Activated CD4-positive, alpha-beta memory T cell treated with anti-CD3 and anti-CD28 coated beads for 36 hours (primary cell): Measurements from ENCODE around the gene SUN2. TPM values are rescaled to one million over a fixed set of nuclear protein-coding genes. Genes with fewer than 3 reads are reported as not detected.
"Not testable (repeated sequence)": the region's sequence is repeated elsewhere in the genome, so short reads cannot be mapped to it uniquely, and the experiment has no call there.

Source experiments
- CTCF ChIA-PET: fragments of 350-600 bp; sonication (Branson Sonifier 250); formaldehyde crosslinking; loops from one replicate; lab custom pipeline; 2021; ENCODE audit warnings: antibody characterized with exemption, inconsistent platforms; lab: Charles Lee
- POLR2A ChIA-PET: fragments of 350-600 bp; sonication (Branson Sonifier 250); formaldehyde crosslinking; loops from one replicate; lab custom pipeline; 2021; ENCODE audit warnings: antibody characterized with exemption; lab: Charles Lee
- DNase-seq: peaks from one replicate; pipeline ENCODE4 v3.0.0-alpha.2; 2020
- H3K27ac Mint-ChIP-seq: one replicate; pipeline ENCODE4 v1.8.0; 2021; ENCODE audit warnings: mixed read lengths
- H3K27me3 Mint-ChIP-seq: one replicate; pipeline ENCODE4 v1.8.0; 2021; ENCODE audit warnings: mixed read lengths
- H3K36me3 Mint-ChIP-seq: one replicate; pipeline ENCODE4 v1.8.0; 2021; ENCODE audit warnings: mixed read lengths
- H3K4me1 Mint-ChIP-seq: one replicate; pipeline ENCODE4 v1.8.0; 2021; ENCODE audit warnings: low read depth, mixed read lengths
- H3K4me3 Mint-ChIP-seq: one replicate; pipeline ENCODE4 v1.8.0; 2021; ENCODE audit warnings: mild to moderate bottlenecking, mixed read lengths
- H3K9me3 Mint-ChIP-seq: one replicate; pipeline ENCODE4 v1.8.0; 2021; ENCODE audit warnings: mixed read lengths
- intact Hi-C: fragments of 100-400 bp; cut with micrococcal nuclease; formaldehyde crosslinking; loops from one replicate; pipeline ENCODE4 v1.15.1; 2023
- total RNA-seq, 2 experiments: library from RNA; stranded (reverse); gene quantifications; one replicate each; pipeline ENCODE4 v1.2.3, GENCODE V29; 2021

SUN2 gene, protein sequence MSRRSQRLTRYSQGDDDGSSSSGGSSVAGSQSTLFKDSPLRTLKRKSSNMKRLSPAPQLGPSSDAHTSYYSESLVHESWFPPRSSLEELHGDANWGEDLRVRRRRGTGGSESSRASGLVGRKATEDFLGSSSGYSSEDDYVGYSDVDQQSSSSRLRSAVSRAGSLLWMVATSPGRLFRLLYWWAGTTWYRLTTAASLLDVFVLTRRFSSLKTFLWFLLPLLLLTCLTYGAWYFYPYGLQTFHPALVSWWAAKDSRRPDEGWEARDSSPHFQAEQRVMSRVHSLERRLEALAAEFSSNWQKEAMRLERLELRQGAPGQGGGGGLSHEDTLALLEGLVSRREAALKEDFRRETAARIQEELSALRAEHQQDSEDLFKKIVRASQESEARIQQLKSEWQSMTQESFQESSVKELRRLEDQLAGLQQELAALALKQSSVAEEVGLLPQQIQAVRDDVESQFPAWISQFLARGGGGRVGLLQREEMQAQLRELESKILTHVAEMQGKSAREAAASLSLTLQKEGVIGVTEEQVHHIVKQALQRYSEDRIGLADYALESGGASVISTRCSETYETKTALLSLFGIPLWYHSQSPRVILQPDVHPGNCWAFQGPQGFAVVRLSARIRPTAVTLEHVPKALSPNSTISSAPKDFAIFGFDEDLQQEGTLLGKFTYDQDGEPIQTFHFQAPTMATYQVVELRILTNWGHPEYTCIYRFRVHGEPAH
- 100 to 1,000 TPM; 159 to 168 TPM for total RNA-seq

- H3K27me3 Mint-ChIP-seq, result no peaks in the 10 kb centered on the region
- peak; percentile 95 for DNase-seq
- H3K4me3 Mint-ChIP-seq, result peak within 1 kb of the TSS; percentile 88
- peak within 1 kb of the TSS; percentile 93 for H3K27ac Mint-ChIP-seq
- peaks cover 55% of the 10 kb centered on the region for H3K4me1 Mint-ChIP-seq
- peaks cover 34% of the 10 kb centered on the region for H3K36me3 Mint-ChIP-seq
- ChIA-PET CTCF (interaction anchor here (0.7 to 5.0 kb wide), 8 partner anchors 9 to 114 kb away, joined by 3 to 51 read pairs (median 3); partner anchors contain the start of genes NPTXR and TOMM22), POLR2A (interaction anchor here (0.8 to 1.4 kb wide), 7 partner anchors 13 to 561 kb away, joined by 3 to 5 read pairs (median 3); partner anchors contain the start of genes JOSD1 and NPTXR)
- no peaks in the 10 kb centered on the region for H3K9me3 Mint-ChIP-seq
- intact Hi-C loops, result loop anchor here (2.0 to 10.0 kb wide), 9 partner anchors 19 to 779 kb away; partner anchors contain the start of genes APOBEC3B, APOBEC3H, CBX6 and DDX17
Measured at GRCh38 chr22:38755911-38756532, at the start of gene SUN2. Gene SUN2 (minus strand): TSS chr22:38755998. CDS start chr22:38752628, 3,370 bp downstream.

DNA sequence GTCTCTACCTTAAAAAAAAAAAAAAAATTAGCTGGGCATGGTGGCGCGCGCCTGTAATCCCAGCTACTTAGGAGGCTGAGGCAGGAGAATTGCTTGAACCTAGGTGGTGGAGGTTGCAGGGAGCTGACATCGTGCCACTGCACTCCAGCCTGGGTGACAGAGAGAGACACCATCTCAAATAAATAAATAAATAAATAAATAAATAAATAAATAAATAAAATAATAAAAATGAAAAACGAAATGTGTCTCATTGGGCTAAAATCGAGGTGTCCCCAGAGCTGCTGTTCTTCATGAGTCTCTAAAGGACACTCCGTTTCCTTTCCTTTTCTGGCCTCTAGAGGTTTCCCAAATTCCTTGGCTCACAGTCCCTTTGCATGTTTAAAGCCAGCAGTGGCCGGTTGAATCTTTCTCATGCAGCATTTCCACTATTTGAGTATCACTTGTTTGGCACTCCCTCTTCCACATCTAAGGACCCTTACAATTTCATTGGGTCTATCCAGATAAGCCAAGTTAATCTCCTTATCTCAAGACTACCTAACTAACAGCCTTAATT lies 49.3 kb upstream of the SUN2 start:
- H3K4me3 Mint-ChIP-seq, H3K27ac Mint-ChIP-seq, CTCF ChIA-PET, intact Hi-C loops, H3K27me3 Mint-ChIP-seq, H3K9me3 Mint-ChIP-seq, DNase-seq, POLR2A ChIA-PET, H3K4me1 Mint-ChIP-seq, H3K36me3 Mint-ChIP-seq: not testable (repeated sequence)

- POLR2A ChIA-PET, result no interaction called here
- intact Hi-C loops, result no loop called here
- Mint-ChIP-seq H3K27ac (no peak overlapping the region), H3K9me3 (no peaks in the 10 kb centered on the region), H3K27me3 (peaks cover 12% of the 10 kb centered on the region), H3K4me1 (peaks cover 8% of the 10 kb centered on the region), H3K36me3 (no peaks in the 10 kb centered on the region), H3K4me3 (no peak overlapping the region)
- no peak for DNase-seq
- CTCF ChIA-PET, result no interaction called here
Measured at GRCh38 chr22:38802671-38803121, 46.9 kb upstream of the SUN2 start.

DNA sequence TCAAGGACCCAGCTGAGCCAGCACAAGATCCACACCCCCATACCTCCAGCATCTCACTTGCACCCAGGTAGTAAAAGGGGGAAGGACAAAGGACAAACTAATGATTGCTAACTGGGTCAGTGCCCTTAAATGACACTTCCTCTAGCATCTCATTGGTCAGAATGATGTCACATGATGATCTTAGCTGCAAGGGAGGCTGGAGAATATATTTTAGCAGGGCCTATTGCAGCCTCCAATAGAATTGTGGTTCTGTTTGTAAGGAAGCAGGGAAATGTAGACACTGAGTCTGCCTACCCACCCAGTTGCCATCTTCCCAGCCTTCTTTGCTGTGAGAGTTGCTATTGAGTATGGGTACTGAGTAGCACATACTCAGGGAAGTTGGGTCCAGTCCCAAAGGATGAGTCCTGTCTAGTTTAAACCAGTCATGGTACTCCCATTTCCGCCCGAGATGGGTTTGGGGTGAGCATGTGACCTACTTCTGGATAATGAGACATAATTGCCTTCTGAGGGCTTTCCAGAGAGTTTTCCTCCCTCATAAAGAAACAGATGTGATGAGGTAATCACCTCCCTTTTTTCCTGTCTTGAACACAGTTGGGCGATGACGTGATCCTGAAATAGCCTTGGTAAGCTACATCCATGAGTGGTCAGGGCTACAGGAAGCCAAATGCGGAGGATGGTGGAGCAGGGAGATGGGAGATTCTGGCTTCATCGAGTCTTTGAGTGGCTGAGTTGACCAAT lies 43.6 kb upstream of the SUN2 start:
- intact Hi-C loops, result no loop called here
- no peak for DNase-seq
- Mint-ChIP-seq H3K27me3 (peaks cover 25% of the 10 kb centered on the region), H3K36me3 (no peaks in the 10 kb centered on the region), H3K4me3 (no peak overlapping the region), H3K9me3 (no peaks in the 10 kb centered on the region), H3K27ac (no peak overlapping the region), H3K4me1 (peaks cover 8% of the 10 kb centered on the region)
- ChIA-PET POLR2A (no interaction called here), CTCF (interaction anchor here (0.6 kb wide), 1 partner anchor 157 kb away, joined by 3 read pairs; no protein-coding TSS in a partner anchor)

- Mint-ChIP-seq H3K4me3 (no peak overlapping the region), H3K27ac (no peak overlapping the region), H3K27me3 (peaks cover 23% of the 10 kb centered on the region), H3K4me1 (peaks cover 8% of the 10 kb centered on the region), H3K9me3 (no peaks in the 10 kb centered on the region), H3K36me3 (no peaks in the 10 kb centered on the region)
- ChIA-PET CTCF (no interaction called here), POLR2A (no interaction called here)
- intact Hi-C loops, result no loop called here
- no peak for DNase-seq
Measured at GRCh38 chr22:38798496-38798895, 42.7 kb upstream of the SUN2 start.

DNA sequence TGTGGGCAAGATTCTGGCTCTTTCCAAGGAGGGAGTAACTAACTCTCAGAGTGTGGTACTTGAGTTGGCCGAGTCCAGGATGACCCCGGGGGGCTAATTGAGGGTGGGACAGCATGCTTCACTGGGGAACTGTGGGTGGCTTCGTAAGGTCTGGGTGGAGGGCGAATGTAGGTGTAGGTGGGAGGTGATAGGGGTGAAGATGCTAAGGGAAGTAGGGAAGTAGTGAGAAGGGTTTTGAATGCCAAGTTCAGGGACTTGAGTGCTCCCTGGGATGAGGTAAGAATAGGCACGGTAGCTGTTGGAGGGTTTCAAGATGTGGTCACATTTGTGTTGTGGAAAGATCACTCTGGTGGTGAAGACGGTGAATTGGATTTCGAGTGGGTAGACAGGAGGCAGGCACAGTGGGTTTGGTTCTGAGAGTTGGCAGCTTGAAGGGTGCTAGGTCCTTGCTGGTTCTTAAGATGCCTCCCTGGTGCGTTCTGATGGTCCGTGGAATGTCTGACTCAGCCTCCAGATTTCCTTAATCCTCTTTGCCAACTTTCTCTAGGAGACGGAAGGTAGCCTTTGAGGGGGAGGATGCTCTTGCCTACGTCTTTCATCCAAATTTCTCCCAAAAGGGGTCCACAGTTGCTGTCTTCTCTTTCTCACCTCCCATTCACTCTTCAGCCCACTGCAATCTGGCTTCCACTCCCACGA lies 40.6 kb upstream of the SUN2 start:
- H3K9me3 Mint-ChIP-seq, result no peaks in the 10 kb centered on the region
- peaks cover 23% of the 10 kb centered on the region for H3K27me3 Mint-ChIP-seq
- H3K27ac Mint-ChIP-seq, result no peak overlapping the region
- H3K4me1 Mint-ChIP-seq, result peaks cover 14% of the 10 kb centered on the region
- CTCF ChIA-PET, result no interaction called here
- H3K36me3 Mint-ChIP-seq, result no peaks in the 10 kb centered on the region
- POLR2A ChIA-PET, result no interaction called here
- H3K4me3 Mint-ChIP-seq, result no peak overlapping the region
- intact Hi-C loops, result no loop called here
- DNase-seq, result no peak

- H3K4me3 Mint-ChIP-seq, result no peak overlapping the region
- no peak for DNase-seq
- no peak overlapping the region for H3K27ac Mint-ChIP-seq
- peaks cover 23% of the 10 kb centered on the region for H3K27me3 Mint-ChIP-seq
- ChIA-PET POLR2A (no interaction called here), CTCF (interaction anchor here (1.0 to 1.5 kb wide), 3 partner anchors 26 to 74 kb away, joined by 3 to 5 read pairs (median 3); no protein-coding TSS in a partner anchor)
- H3K36me3 Mint-ChIP-seq, result no peaks in the 10 kb centered on the region
- peaks cover 14% of the 10 kb centered on the region for H3K4me1 Mint-ChIP-seq
- intact Hi-C loops, result loop anchor here (2.0 kb wide), 1 partner anchor 41 kb away; the partner anchor contains the start of gene SUN2
- H3K9me3 Mint-ChIP-seq, result no peaks in the 10 kb centered on the region
Measured at GRCh38 chr22:38795569-38795968, 39.8 kb upstream of the SUN2 start.

GRCh38 chr22:38793721-38794466 lies 38.1 kb upstream of the SUN2 start, which contains the start of gene DNAL4:
Gene DNAL4 (minus strand): TSS chr22:38794143. CDS start chr22:38782731, 11,412 bp downstream.
- intact Hi-C loops, result loop anchor here (2.0 kb wide), 1 partner anchor 39 kb away; the partner anchor contains the start of gene SUN2
- Mint-ChIP-seq H3K36me3 (no peaks in the 10 kb centered on the region), H3K4me3 (peak within 1 kb of the TSS; percentile 79), H3K27me3 (peaks cover 23% of the 10 kb centered on the region), H3K9me3 (no peaks in the 10 kb centered on the region), H3K4me1 (peaks cover 14% of the 10 kb centered on the region), H3K27ac (peak within 1 kb of the TSS; percentile 61)
- ChIA-PET POLR2A (interaction anchor here (1.0 kb wide), 1 partner anchor 43 kb away, joined by 3 read pairs; no protein-coding TSS in a partner anchor), CTCF (interaction anchor here (1.5 kb wide), 1 partner anchor 25 kb away, joined by 5 read pairs; no protein-coding TSS in a partner anchor)
- DNase-seq, result peak; percentile 95

DNA sequence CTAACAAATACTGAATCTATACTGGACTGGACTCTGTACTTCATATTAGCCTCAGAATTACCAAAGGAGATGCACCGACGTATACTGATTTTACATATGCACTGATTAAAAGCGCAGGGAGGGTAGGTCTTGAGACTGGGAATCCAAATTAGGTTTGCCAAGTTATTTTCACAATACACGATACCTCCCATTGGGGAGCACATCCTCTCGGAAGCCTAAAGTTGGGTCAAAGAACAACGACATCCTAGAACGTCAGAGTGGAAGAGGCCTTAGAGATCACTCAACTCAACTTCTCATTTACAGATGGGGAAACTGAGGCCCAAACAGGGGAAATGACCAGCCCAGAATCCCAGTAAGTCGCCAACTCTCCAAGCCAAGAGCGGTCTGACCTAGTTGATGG lies 37.5 kb upstream of the SUN2 start:
- CTCF ChIA-PET, result interaction anchor here (0.9 to 1.0 kb wide), 2 partner anchors 24 to 111 kb away, joined by 3 read pairs; partner anchors contain the start of gene TOMM22
- no peak for DNase-seq
- H3K27me3 Mint-ChIP-seq, result peaks cover 18% of the 10 kb centered on the region
- no peaks in the 10 kb centered on the region for H3K36me3 Mint-ChIP-seq
- peak overlapping the region; percentile 61 for H3K27ac Mint-ChIP-seq
- H3K4me3 Mint-ChIP-seq, result peak overlapping the region; percentile 79
- no peaks in the 10 kb centered on the region for H3K9me3 Mint-ChIP-seq
- POLR2A ChIA-PET, result interaction anchor here (1.0 kb wide), 1 partner anchor 42 kb away, joined by 3 read pairs; no protein-coding TSS in a partner anchor
- intact Hi-C loops, result no loop called here
- H3K4me1 Mint-ChIP-seq, result peaks cover 9% of the 10 kb centered on the region

DNA sequence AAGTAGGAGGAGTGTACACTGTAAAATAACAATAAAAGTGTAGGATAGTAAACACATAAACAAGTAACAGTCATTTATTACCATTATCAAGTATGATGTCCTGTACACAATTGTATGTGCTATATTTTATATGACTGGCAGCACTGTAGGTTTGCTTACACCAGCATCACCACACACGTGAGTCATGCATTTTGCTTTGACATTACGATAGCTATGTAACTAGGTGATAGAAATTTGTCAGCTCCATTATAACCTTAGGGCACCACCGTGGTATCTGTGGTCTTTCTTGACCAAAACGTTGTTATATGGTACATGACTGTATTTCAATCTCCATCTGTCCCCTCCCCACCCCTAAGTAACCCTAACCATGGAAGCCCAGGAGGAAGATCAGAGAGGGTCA lies 37.0 kb upstream of the SUN2 start:
- Mint-ChIP-seq H3K27me3 (peaks cover 13% of the 10 kb centered on the region), H3K9me3 (no peaks in the 10 kb centered on the region), H3K4me3 (peak overlapping the region; percentile 79), H3K36me3 (no peaks in the 10 kb centered on the region), H3K27ac (peak overlapping the region; percentile 61), H3K4me1 (peaks cover 6% of the 10 kb centered on the region)
- intact Hi-C loops, result no loop called here
- peak; percentile 45 for DNase-seq
- POLR2A ChIA-PET, result interaction anchor here (1.2 kb wide), 1 partner anchor 87 kb away, joined by 3 read pairs; the partner anchor contains the start of gene GTPBP1
- CTCF ChIA-PET, result interaction anchor here (0.8 to 1.0 kb wide), 3 partner anchors 24 to 111 kb away, joined by 3 read pairs; partner anchors contain the start of gene TOMM22
